ENCODE results near the gene DEPDC5.

GRCh38 chr22:31927562-31927961 is 173.7 kb downstream of the DEPDC5 start:
- TF ChIP-seq POLR2A (IDR thresholded peaks at IDR 0.05) (no peak), CTCF (IDR thresholded peaks at IDR 0.05) (no peak)
